GM12875 (cell line): ENCODE results near the gene HTR6.

Experiments used
- H3K4me3 ChIP-seq: one replicate; pipeline ENCODE4 v1.5.1; 2011; ENCODE audit warnings: low read depth, low read length, control low read depth
- TF ChIP-seq, protein P1 (sequence below): IDR thresholded peaks from 2 replicates; pipeline ENCODE4 v1.5.1; 2011; ENCODE audit warnings: low read depth, mild to moderate bottlenecking, control low read depth, inconsistent platforms, low read length, moderate library complexity, borderline replicate concordance; ENCODE audit not compliant: insufficient read depth

HTR6 gene

DNA sequence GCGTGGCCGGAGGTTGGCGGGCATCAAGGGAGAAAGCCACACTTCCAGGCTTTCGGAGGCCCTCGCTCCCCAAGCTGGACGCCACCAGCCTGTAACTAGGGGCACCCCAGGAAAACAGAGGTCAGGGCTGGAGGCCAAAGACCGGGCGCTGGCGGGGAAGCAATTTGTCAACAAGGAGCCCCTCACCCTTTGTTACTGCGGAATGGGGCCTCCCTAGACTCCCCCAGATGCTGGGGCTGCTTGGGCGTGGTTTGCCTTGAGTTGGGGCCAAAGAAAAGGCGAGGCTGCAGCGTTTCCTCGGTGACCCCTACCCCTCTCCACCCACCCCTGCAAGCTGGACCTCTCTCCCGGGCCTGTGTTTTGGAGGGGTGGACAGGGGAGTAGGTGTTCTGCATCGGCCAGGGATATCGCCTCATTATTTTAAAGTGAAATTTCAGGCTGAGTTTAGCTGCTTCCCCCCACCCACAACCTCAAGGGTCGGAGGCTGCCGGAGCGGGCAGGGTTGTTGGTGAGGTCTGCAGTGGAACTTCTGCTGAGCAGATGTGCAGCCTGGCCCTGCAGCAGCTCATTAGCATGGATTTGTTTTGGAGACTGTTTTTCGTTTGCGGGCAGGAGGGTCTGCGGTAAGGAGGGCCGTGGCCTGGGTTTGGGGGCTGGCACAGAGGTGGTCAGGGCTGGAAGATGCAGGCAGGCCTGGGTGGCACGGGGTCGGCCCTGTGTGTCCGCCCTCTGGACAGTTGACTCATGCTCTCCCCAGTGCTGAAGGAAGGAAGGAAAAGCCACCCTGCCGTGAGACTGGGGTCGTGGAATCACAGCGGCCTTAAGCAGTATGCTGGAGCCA lies 19.0 kb upstream of the HTR6 start:
- TF ChIP-seq, protein P1, sequence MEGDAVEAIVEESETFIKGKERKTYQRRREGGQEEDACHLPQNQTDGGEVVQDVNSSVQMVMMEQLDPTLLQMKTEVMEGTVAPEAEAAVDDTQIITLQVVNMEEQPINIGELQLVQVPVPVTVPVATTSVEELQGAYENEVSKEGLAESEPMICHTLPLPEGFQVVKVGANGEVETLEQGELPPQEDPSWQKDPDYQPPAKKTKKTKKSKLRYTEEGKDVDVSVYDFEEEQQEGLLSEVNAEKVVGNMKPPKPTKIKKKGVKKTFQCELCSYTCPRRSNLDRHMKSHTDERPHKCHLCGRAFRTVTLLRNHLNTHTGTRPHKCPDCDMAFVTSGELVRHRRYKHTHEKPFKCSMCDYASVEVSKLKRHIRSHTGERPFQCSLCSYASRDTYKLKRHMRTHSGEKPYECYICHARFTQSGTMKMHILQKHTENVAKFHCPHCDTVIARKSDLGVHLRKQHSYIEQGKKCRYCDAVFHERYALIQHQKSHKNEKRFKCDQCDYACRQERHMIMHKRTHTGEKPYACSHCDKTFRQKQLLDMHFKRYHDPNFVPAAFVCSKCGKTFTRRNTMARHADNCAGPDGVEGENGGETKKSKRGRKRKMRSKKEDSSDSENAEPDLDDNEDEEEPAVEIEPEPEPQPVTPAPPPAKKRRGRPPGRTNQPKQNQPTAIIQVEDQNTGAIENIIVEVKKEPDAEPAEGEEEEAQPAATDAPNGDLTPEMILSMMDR = no peak
- H3K4me3 ChIP-seq = peak overlapping the region; percentile 53

DNA sequence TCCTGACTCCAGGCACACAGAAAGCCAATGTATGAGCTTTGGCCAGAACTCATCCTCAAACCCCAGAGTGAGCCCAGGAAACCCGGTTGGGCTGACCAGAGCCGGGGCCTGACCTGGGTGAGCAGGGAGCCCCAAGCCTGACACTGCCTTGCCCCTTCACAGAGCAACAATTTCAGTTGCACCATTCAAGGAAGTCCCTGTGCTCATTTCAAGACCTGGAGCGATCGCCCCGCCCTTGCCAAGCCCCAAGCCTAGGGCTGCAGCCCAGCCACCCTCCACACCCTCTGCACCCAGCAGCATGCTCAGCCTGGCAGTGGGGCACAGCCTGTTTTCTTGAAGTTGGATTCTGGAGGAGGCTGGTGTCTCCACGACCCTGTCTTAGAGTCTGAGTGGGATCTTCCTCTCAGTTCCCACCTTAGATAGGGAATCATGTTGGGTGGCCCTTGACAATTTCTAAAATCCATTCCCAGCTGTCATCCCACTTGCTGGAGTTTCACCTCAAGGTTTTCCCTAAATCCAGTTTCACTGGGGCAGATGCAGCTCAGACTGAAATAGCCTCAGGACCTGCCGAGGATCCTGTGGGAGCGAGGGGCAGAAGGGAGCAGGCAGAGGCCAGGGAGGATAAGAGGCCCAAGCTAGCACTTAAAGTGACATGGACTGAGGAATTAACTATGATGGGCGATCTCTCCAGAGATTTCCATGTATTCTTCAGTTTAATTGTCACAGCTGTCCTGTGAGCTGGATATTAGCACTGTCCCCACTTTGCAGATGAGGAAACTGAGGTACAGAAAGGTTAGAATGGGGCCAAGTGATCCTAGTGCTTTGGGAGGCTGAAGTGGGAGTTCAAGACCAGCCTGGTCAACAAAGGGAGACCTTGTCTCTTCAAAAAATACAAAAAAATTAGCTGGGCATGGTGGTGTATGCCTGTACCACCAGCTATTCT lies 18.0 kb upstream of the HTR6 start:
- TF ChIP-seq, protein P1 = no peak
- no peak overlapping the region for H3K4me3 ChIP-seq

DNA sequence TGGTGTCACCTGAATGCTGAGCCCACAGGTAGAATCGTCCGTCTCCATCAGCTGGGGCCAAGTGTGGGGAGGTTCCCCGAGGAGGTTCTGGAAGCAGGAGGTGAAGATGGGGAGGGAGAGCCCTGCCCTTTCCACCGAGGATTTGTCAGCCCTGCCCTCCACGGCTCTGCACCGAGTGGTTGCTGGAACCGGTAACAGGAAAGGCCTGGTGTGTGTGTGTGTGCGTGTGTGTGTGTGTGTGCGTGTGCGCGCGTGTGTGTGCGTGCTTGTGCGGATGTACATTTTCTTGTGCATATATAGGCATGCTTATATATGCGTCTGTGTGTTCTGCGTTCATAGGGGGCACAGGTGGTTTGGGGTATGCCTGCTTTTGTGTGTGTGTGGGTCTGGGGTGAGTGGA lies 17.0 kb upstream of the HTR6 start:
- TF ChIP-seq, protein P1 = no peak
- H3K4me3 ChIP-seq = no peak overlapping the region

DNA sequence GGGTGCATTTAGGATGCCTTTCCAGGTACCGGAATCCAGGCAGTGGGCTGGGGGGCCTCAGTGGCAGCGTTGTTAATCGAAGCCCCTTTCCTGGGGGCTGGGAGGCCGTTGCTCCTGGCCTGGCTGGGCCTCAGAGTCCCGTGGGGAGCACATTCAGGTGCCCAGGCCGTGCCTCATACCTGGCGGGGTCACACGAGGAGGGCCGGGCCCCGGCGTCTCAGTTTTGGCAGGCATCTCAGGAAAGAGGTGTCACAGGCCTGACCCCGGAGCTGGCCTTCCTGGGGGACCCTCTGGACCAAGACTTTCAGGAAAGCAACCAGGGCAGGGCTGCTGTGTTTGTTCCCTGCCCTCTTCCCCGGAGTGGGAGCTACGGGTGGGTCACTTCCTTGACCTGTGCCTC lies 16.4 kb upstream of the HTR6 start:
- no peak overlapping the region for H3K4me3 ChIP-seq

DNA sequence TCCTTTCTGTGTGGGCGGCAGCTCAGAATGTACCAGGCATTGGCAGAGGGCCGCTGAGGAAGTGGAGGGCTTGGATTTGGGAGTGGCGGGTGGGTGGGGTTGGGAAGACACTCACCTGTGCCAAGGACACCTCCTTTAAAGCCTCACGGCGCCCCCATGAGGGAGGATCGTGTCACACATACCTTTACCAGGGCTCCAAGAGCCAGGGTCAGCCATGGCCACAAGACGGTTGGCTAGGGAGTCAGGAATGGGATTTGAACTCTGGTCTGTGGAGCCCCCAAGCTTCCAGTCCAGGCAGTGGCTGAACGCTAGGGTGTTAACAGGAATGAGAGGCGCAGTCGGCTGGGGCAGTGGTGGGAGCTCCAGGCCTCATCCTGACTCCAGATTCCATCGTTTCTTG lies 16.0 kb upstream of the HTR6 start:
- H3K4me3 ChIP-seq = no peak overlapping the region
- TF ChIP-seq, protein P1 = 0 out of 2 replicates have a peak, but pooled peaks have one; percentile 18

More for the DNA sequence above, 16.4 kb upstream of the HTR6 start:
- TF ChIP-seq, protein P1 = no peak

DNA sequence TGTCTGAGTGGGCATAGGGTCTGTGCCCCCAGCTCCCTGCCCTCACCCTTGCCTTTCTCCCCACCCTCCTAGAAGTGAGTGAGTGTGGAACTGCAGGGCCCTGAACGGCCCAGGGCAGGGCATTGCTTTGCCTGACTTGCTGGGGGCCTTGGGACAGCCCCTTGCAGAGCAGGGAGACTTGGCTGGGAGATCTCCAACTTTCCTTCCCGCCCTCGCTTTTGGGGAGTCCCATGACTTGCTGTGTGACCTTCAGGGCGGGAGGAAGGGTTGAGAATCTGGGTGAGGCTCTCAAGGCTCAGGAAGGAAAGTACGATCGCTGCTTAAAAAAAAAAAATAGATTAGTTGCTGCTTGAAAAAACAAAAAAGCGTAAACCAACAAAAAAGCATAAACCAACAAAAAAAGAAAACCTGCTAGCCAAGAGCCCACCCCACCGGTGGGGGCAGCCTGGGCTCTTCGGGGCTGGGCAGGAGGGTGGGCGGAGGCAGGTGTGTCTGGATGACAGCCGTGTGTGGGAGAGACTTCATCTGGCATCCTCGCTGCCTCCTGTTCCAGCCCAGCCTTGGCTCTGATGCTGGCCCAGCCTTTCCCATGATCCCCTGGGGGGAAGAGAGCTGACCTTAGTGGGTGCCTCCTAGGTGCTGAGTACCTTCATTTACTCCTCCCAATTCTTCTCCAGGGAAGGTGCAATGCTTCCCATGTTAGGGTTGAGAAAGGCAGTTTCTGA lies 14.1 kb upstream of the HTR6 start:
- H3K4me3 ChIP-seq = no peak overlapping the region
- TF ChIP-seq, protein P1 = no peak
